Renal cortical epithelial cell (primary cell): ENCODE data around the gene KRT75. TPM values are rescaled to one million over a fixed set of nuclear protein-coding genes. Genes with fewer than 3 reads are reported as not detected.
"Not testable (repeated sequence)": the region's sequence is repeated elsewhere in the genome, so short reads cannot be mapped to it uniquely, and the experiment has no call there.

Experiments
- DNase-seq: peaks from one replicate; pipeline ENCODE4 v3.0.0-alpha.2; 2011; ENCODE audit warnings: low read depth
- total RNA-seq: library from RNA; depleted of rRNA; stranded (reverse); fragments of >200 nt; gene quantifications from 2 replicates; pipeline ENCODE4 v1.2.3, GENCODE V29; 2014

KRT75 gene
- 0.35 TPM in 1 of 2 replicates, not detected in the other for total RNA-seq

GRCh38 chr12:52434081-52434733 is at the start of gene KRT75:
KRT75 (minus strand) TSS chr12:52434371; CDS start chr12:52434304, 67 bp downstream.
- peak; percentile 29 for DNase-seq

- DNase-seq = no peak
Observed at GRCh38 chr12:52480073-52480472, 45.9 kb upstream of the KRT75 start.

GRCh38 chr12:52477651-52478050 is 43.5 kb upstream of the KRT75 start:
- no peak for DNase-seq

- no peak for DNase-seq
Observed at GRCh38 chr12:52474212-52474611, 40.0 kb upstream of the KRT75 start.

- no peak for DNase-seq
Observed at GRCh38 chr12:52473768-52474167, 39.6 kb upstream of the KRT75 start, which contains the start of gene KRT6C. KRT6C (minus strand) TSS chr12:52473805; CDS start chr12:52473737, 68 bp downstream.

GRCh38 chr12:52469853-52470252 is 35.7 kb upstream of the KRT75 start:
- DNase-seq = no peak

- DNase-seq = no peak
Observed at GRCh38 chr12:52464897-52465296, 30.7 kb upstream of the KRT75 start.

- DNase-seq = no peak
Observed at GRCh38 chr12:52461693-52462092, 27.5 kb upstream of the KRT75 start.

- no peak for DNase-seq
Observed at GRCh38 chr12:52458861-52459260, 24.7 kb upstream of the KRT75 start.

- no peak for DNase-seq
Observed at GRCh38 chr12:52455821-52456220, 21.6 kb upstream of the KRT75 start.

- DNase-seq = peak; percentile 63
Observed at GRCh38 chr12:52454411-52455201, 20.4 kb upstream of the KRT75 start.

- DNase-seq = no peak
Observed at GRCh38 chr12:52452101-52452500, 17.9 kb upstream of the KRT75 start, which contains the start of gene KRT6B. KRT6B (minus strand) TSS chr12:52452146; CDS start chr12:52452078, 68 bp downstream.

- DNase-seq = no peak
Observed at GRCh38 chr12:52448228-52448627, 14.1 kb upstream of the KRT75 start.

GRCh38 chr12:52447196-52447595 is 13.0 kb upstream of the KRT75 start:
- DNase-seq = not testable (repeated sequence)

- no peak for DNase-seq
Observed at GRCh38 chr12:52446367-52447045, 12.3 kb upstream of the KRT75 start.

GRCh38 chr12:52445876-52446275 is 11.7 kb upstream of the KRT75 start:
- no peak for DNase-seq

GRCh38 chr12:52444647-52445595 is 10.8 kb upstream of the KRT75 start:
- no peak for DNase-seq

GRCh38 chr12:52443966-52444365 is 9.8 kb upstream of the KRT75 start:
- DNase-seq = no peak

- peak; percentile 94 for DNase-seq
Observed at GRCh38 chr12:52442600-52443061, 8.5 kb upstream of the KRT75 start.

- peak; percentile 87 for DNase-seq
Observed at GRCh38 chr12:52441320-52441911, 7.2 kb upstream of the KRT75 start.
